Measurements from ENCODE around the gene HS3ST6.
"Not testable (repeated sequence)": the region's sequence is repeated elsewhere in the genome, so short reads cannot be mapped to it uniquely, and the experiment has no call there.

The HS3ST6 gene

GRCh38 chr16:1946495-1947368 is 28.5 kb upstream of the HS3ST6 start:
- DNase-seq (ENCODE audit: low read depth) = no peak

GRCh38 chr16:1945559-1946391 is 27.6 kb upstream of the HS3ST6 start:
- DNase-seq (ENCODE audit: low read depth) = no peak

GRCh38 chr16:1944612-1945199 is 26.5 kb upstream of the HS3ST6 start:
- DNase-seq (ENCODE audit: low read depth) = no peak

- peak; percentile 97 for DNase-seq (ENCODE audit: low read depth)
Observed at GRCh38 chr16:1942810-1943726, 24.9 kb upstream of the HS3ST6 start, which contains the start of gene MSRB1. MSRB1 (minus strand) TSS chr16:1943199; CDS start chr16:1943156, 43 bp downstream.

GRCh38 chr16:1942047-1942809 is 24.0 kb upstream of the HS3ST6 start:
- DNase-seq (ENCODE audit: low read depth) = no peak

GRCh38 chr16:1941162-1942046 is 23.2 kb upstream of the HS3ST6 start:
- no peak for DNase-seq (ENCODE audit: low read depth)

GRCh38 chr16:1940273-1941161 is 22.3 kb upstream of the HS3ST6 start:
- no peak for DNase-seq (ENCODE audit: low read depth)

- DNase-seq (ENCODE audit: low read depth) = not testable (repeated sequence)
Observed at GRCh38 chr16:1939833-1940232, 21.6 kb upstream of the HS3ST6 start.

- no peak for DNase-seq (ENCODE audit: low read depth)
Observed at GRCh38 chr16:1938910-1939309, 20.7 kb upstream of the HS3ST6 start.

GRCh38 chr16:1938316-1938715 is 20.1 kb upstream of the HS3ST6 start:
- DNase-seq (ENCODE audit: low read depth) = no peak

- DNase-seq (ENCODE audit: low read depth) = no peak
Observed at GRCh38 chr16:1936945-1937479, 18.8 kb upstream of the HS3ST6 start.

GRCh38 chr16:1933097-1933661 is 15.0 kb upstream of the HS3ST6 start:
- DNase-seq (ENCODE audit: low read depth) = no peak

- no peak for DNase-seq (ENCODE audit: low read depth)
Observed at GRCh38 chr16:1932050-1933028, 14.1 kb upstream of the HS3ST6 start.

- no peak for DNase-seq (ENCODE audit: low read depth)
Observed at GRCh38 chr16:1930338-1930720, 12.1 kb upstream of the HS3ST6 start.

- peak; percentile 55 for DNase-seq (ENCODE audit: low read depth)
Observed at GRCh38 chr16:1929578-1930337, 11.5 kb upstream of the HS3ST6 start.

- DNase-seq (ENCODE audit: low read depth) = no peak
Observed at GRCh38 chr16:1929105-1929504, 10.9 kb upstream of the HS3ST6 start.

All from stromal cell of bone marrow (primary cell).